GM06990 (cell line): ENCODE data around the gene MZF1.
A peak's percentile ranks its signal among the peaks of the same experiment; 100 is the strongest.

Experiments
- DNase-seq: peaks from one replicate; pipeline ENCODE4 v3.0.0-alpha.2; 2011; ENCODE audit not compliant: insufficient read length; ENCODE audit errors: extremely low read depth
- H3K27me3 ChIP-seq: replicated peaks from 2 replicates; pipeline ENCODE4 v1.6.0; 2011; ENCODE audit warnings: low read length; ENCODE audit not compliant: control insufficient read depth, insufficient read depth
- H3K36me3 ChIP-seq: 2 replicates; pipeline ENCODE4 v1.5.1; 2011; ENCODE audit warnings: low read length; ENCODE audit not compliant: control insufficient read depth, insufficient read depth
- H3K4me3 ChIP-seq: replicated peaks from 2 replicates; pipeline ENCODE4 v1.5.1; 2011; ENCODE audit warnings: low read depth, mild to moderate bottlenecking, control low read depth, low read length
- CTCF ChIP-seq: IDR thresholded peaks from 2 replicates; pipeline ENCODE4 v1.5.1; 2011; ENCODE audit warnings: low read length, control low read depth, mild to moderate bottlenecking, inconsistent platforms; ENCODE audit not compliant: insufficient read depth, poor library complexity, severe bottlenecking

MZF1 gene

DNA sequence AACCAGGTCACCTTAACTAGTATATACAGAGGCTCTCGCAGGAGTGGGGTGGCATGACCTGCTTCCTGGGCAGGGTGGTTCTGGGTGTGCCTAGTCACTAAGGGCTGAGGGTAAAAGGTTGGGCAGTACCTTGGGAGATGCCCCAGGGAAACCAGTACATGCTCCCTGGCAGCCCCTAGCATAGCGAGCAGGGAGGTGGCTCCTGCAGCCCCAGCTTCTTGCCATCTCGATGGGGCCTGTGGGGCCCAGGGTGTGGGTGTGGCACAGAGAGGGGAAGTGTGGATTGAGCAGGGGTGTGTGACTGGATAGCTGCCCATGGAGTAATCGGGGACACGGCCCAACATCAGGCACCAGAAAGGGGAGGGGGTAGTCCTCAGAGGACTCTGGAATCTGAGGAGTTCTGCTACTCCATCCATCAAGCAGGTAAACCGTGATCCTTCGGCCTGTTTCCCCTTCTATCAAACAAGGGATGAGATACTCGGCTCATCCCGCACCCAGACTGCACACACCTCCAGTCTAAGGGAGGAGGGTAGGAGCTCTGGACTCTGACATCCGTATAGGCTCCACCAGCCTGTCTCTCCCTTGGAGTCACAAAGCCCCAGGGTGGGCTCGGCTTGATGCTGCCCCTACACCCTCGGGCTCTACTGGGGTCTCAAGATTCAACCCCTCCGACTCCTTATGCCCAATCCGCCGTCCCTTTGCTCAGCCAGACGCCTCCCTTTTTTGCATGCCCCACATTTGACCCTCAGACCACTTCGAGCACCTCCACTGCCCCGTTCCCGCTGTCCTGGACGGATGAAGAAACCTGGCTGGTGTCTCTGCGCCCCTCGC, 54.7 kb downstream of the MZF1 start:
- DNase-seq, result no peak
- H3K36me3 ChIP-seq, result peaks cover 9% of the 10 kb centered on the region
- H3K4me3 ChIP-seq, result peak overlapping the region; percentile 84
- no peak for TF ChIP-seq CTCF
- no peaks in the 10 kb centered on the region for H3K27me3 ChIP-seq

GRCh38 chr19:58516964-58517833, 55.9 kb downstream of the MZF1 start:
- no peak overlapping the region for H3K4me3 ChIP-seq
- no peaks in the 10 kb centered on the region for H3K27me3 ChIP-seq
- DNase-seq, result no peak
- peaks cover 9% of the 10 kb centered on the region for H3K36me3 ChIP-seq
- no peak for TF ChIP-seq CTCF

DNA sequence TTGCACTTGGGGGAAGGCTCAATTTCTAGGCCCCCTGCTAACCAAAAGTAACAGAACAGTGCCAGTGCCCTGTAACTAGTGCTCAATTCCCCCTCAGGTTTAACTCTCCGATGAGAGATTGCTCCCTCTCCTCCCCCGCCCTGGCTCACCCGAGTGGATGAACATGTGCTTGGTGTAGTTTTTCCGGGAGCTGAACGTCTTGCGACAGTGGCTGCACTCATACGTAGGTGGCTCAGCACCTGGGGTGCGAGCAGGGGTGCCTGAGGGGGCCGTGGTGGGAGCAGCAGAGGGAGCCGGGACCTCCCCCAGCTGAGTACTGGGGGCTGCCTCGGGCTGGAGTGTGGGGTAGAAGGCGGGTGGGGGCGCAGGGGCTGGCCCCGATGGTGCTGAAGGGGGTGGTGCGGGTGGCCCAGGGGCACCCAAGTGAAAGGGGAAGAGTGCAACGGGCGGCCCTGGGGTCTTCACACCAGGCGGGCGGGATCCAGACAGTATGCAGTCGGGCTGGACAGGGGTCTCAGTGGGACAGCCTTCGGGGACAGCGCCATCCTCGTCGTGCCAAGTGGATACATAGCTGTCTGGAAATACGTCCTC, 56.8 kb downstream of the MZF1 start:
- Histone ChIP-seq H3K36me3 (peaks cover 9% of the 10 kb centered on the region), H3K4me3 (no peak overlapping the region), H3K27me3 (no peaks in the 10 kb centered on the region)
- no peak for TF ChIP-seq CTCF
- DNase-seq, result no peak

DNA sequence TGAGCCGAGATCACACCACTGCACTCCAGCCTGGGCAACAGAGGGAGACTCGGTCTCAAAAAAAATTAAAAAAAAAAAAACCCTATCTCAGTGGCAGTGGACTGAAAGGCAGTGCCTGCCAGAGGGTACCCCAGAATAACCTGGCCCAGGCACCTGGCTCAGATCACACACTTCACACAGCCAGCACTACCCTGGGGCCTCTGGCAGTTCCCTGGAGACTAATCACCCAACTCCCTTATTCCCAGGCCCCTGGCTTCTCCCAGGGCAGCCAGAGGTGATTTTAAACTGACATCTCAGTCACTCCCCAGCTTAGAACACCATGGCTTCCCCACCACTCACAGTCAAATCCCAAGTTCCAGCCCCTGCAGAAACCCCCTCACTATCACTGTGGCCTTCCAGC, 57.9 kb downstream of the MZF1 start:
- H3K4me3 ChIP-seq, result no peak overlapping the region
- DNase-seq, result no peak
- H3K27me3 ChIP-seq, result no peaks in the 10 kb centered on the region
- peaks cover 9% of the 10 kb centered on the region for H3K36me3 ChIP-seq
- no peak for TF ChIP-seq CTCF

GRCh38 chr19:58514564-58515022, 58.5 kb downstream of the MZF1 start:
- no peak for TF ChIP-seq CTCF
- Histone ChIP-seq H3K27me3 (no peaks in the 10 kb centered on the region), H3K36me3 (peaks cover 9% of the 10 kb centered on the region), H3K4me3 (peak overlapping the region; percentile 68)
- no peak for DNase-seq
